ENCODE data around the gene ZFAND3. TPM values are rescaled to one million over a fixed set of nuclear protein-coding genes. Genes with fewer than 3 reads are reported as not detected.

ZFAND3 gene
- total RNA-seq, 3 donors from 2014 or later: 34.1 to 53.0 (median 36.0) TPM

GRCh38 chr6:37872373-37872745 is 52.8 kb downstream of the ZFAND3 start:
- no peak for DNase-seq (ENCODE audit: low spot score in 2 of 2)
- TF ChIP-seq CTCF (IDR thresholded peaks at IDR 0.05) (no peak), POLR2A (IDR thresholded peaks at IDR 0.05) (no peak), POLR2AphosphoS5 (IDR thresholded peaks at IDR 0.05) (no peak)
- Histone ChIP-seq H3K36me3 (no peaks in the 10 kb centered on the region), H3K27me3 (no peaks in the 10 kb centered on the region), H3K27ac (no peak overlapping the region), H3K4me1 (no peaks in the 10 kb centered on the region), H3K9me3 (peaks cover 0 to 9% of the 10 kb centered on the region in 2 donors), H3K4me3 (no peak overlapping the region)
- intact Hi-C loops (cut with DNase I; ENCODE audit: low total_unique reads): no loop called here

GRCh38 chr6:37874726-37875125 is 55.2 kb downstream of the ZFAND3 start:
- Histone ChIP-seq H3K36me3 (no peaks in the 10 kb centered on the region), H3K9me3 (peaks cover 0 to 9% of the 10 kb centered on the region in 2 donors), H3K4me1 (no peaks in the 10 kb centered on the region), H3K27ac (no peak overlapping the region), H3K4me3 (no peak overlapping the region), H3K27me3 (no peaks in the 10 kb centered on the region)
- intact Hi-C loops (cut with DNase I; ENCODE audit: low total_unique reads): no loop called here
- TF ChIP-seq POLR2AphosphoS5 (IDR thresholded peaks at IDR 0.05): no peak
- TF ChIP-seq POLR2A (IDR thresholded peaks at IDR 0.05): no peak
- TF ChIP-seq CTCF (IDR thresholded peaks at IDR 0.05): no peak
- no peak for DNase-seq (ENCODE audit: low spot score in 2 of 2)

- H3K27me3 ChIP-seq: no peaks in the 10 kb centered on the region
- TF ChIP-seq POLR2AphosphoS5 (IDR thresholded peaks at IDR 0.05) (no peak), POLR2A (IDR thresholded peaks at IDR 0.05) (no peak), CTCF (IDR thresholded peaks at IDR 0.05) (no peak)
- H3K36me3 ChIP-seq: no peaks in the 10 kb centered on the region
- H3K9me3 ChIP-seq: peaks cover 0 to 9% of the 10 kb centered on the region in 2 donors
- no peaks in the 10 kb centered on the region for H3K4me1 ChIP-seq
- DNase-seq (ENCODE audit: low spot score in 2 of 2): no peak
- intact Hi-C loops (cut with DNase I; ENCODE audit: low total_unique reads): no loop called here
- H3K4me3 ChIP-seq: no peak overlapping the region
- no peak overlapping the region for H3K27ac ChIP-seq
These were observed 56.2 kb downstream of the ZFAND3 start for GRCh38 chr6:37875561-37876309.

GRCh38 chr6:37876843-37877242 is 57.3 kb downstream of the ZFAND3 start:
- Histone ChIP-seq H3K4me3 (no peak overlapping the region), H3K9me3 (peaks cover 0 to 3% of the 10 kb centered on the region in 2 donors), H3K4me1 (no peaks in the 10 kb centered on the region), H3K27ac (no peak overlapping the region), H3K27me3 (no peaks in the 10 kb centered on the region), H3K36me3 (no peaks in the 10 kb centered on the region)
- TF ChIP-seq POLR2AphosphoS5 (IDR thresholded peaks at IDR 0.05) (no peak), CTCF (IDR thresholded peaks at IDR 0.05) (no peak), POLR2A (IDR thresholded peaks at IDR 0.05) (no peak)
- DNase-seq (ENCODE audit: low spot score in 2 of 2): no peak
- intact Hi-C loops (cut with DNase I; ENCODE audit: low total_unique reads): no loop called here

GRCh38 chr6:37877373-37878149 is 58.0 kb downstream of the ZFAND3 start:
- Histone ChIP-seq H3K27ac (peak overlapping the region in 1 of 2 donors; percentile 16), H3K4me3 (no peak overlapping the region), H3K4me1 (no peaks in the 10 kb centered on the region), H3K9me3 (no peaks in the 10 kb centered on the region), H3K36me3 (no peaks in the 10 kb centered on the region), H3K27me3 (no peaks in the 10 kb centered on the region)
- intact Hi-C loops (cut with DNase I; ENCODE audit: low total_unique reads): no loop called here
- TF ChIP-seq CTCF (IDR thresholded peaks at IDR 0.05) (no peak), POLR2AphosphoS5 (IDR thresholded peaks at IDR 0.05) (no peak), POLR2A (IDR thresholded peaks at IDR 0.05) (no peak)
- no peak for DNase-seq (ENCODE audit: low spot score in 2 of 2)
